IMR-90 (cell line): ENCODE data around the gene ASXL2. TPM values are rescaled to one million over a fixed set of nuclear protein-coding genes. Genes with fewer than 3 reads are reported as not detected.

Experiments
- ATAC-seq: fragments of 200-7000 bp; cut with Tn5 transposase; 2 replicates; pipeline ENCODE4 v1.9.1; 2020; ENCODE audit warnings: low read depth, mild to moderate bottlenecking, moderate library complexity
- BruUV-seq: library from RNA; stranded (reverse); fragments of 400-500 nt; replicated peaks from 2 replicates; lab custom pipeline; 2021; lab: Mats Ljungman, UMichigan
- CTCF ChIA-PET: fragments of 300-600 bp; formaldehyde crosslinking; extraction: SDS; loops from one replicate; lab custom pipeline; 2021; ENCODE audit warnings: antibody characterized with exemption; lab: Yijun Ruan, JAX
- POLR2A ChIA-PET: fragments of 300-600 bp; sonication (Branson Sonifier 250); formaldehyde crosslinking; loops from one replicate; lab custom pipeline; 2022; ENCODE audit warnings: antibody characterized with exemption; ENCODE audit not compliant: unreplicated experiment; lab: Charles Lee
- DNase-seq: peaks from one replicate; pipeline ENCODE4 v3.0.0; 2013
- H2AFZ ChIP-seq: replicated peaks from 2 replicates; pipeline ENCODE3; 2013; ENCODE audit warnings: low read length, mild to moderate bottlenecking; ENCODE audit not compliant: poor library complexity
- H2AK5ac ChIP-seq: 2 replicates; pipeline ENCODE4 v1.6.1; 2013; ENCODE audit warnings: low read depth, low read length, inconsistent platforms
- H2AK9ac ChIP-seq: replicated peaks from 2 replicates; pipeline ENCODE3; 2013; ENCODE audit warnings: mild to moderate bottlenecking, low read depth, low read length, moderate library complexity; ENCODE audit not compliant: poor library complexity
- H2BK120ac ChIP-seq: 2 replicates; pipeline ENCODE4 v1.6.1; 2013; ENCODE audit warnings: low read depth, low read length, inconsistent platforms
- H2BK15ac ChIP-seq: 3 replicates; pipeline ENCODE4 v1.6.1; 2013; ENCODE audit warnings: low read depth, low read length, inconsistent platforms
- H2BK20ac ChIP-seq: 2 replicates; pipeline ENCODE4 v1.6.1; 2013; ENCODE audit warnings: low read depth, mild to moderate bottlenecking, inconsistent platforms, low read length, moderate library complexity
- H2BK5ac ChIP-seq: 2 replicates; pipeline ENCODE4 v1.6.1; 2013; ENCODE audit warnings: mild to moderate bottlenecking, low read depth, low read length, inconsistent platforms; ENCODE audit not compliant: poor library complexity, severe bottlenecking
- H3K14ac ChIP-seq: replicated peaks from 2 replicates; pipeline ENCODE4 v1.6.1; 2013; ENCODE audit warnings: low read depth, low read length, inconsistent platforms
- H3K18ac ChIP-seq: 2 replicates; pipeline ENCODE4 v1.6.1; 2013; ENCODE audit warnings: low read depth, low read length, control low read depth
- H3K23ac ChIP-seq: 2 replicates; pipeline ENCODE4 v1.6.1; 2013; ENCODE audit warnings: low read depth, low read length, inconsistent platforms
- H3K27ac ChIP-seq: 2 replicates; pipeline ENCODE4 v1.5.1; 2013; ENCODE audit warnings: mild to moderate bottlenecking, control low read depth, low read length; ENCODE audit not compliant: insufficient read depth
- H3K27me3 ChIP-seq: 2 replicates; pipeline ENCODE4 v1.6.1; 2013; ENCODE audit warnings: low read length; ENCODE audit not compliant: control insufficient read depth, insufficient read depth
- H3K36me3 ChIP-seq: 2 replicates; pipeline ENCODE4 v1.6.1; 2013; ENCODE audit warnings: low read length, mixed read lengths; ENCODE audit not compliant: control insufficient read depth, insufficient read depth
- H3K4ac ChIP-seq: 2 replicates; pipeline ENCODE4 v1.6.1; 2013; ENCODE audit warnings: low read depth, low read length, inconsistent platforms
- H3K4me1 ChIP-seq: 2 replicates; pipeline ENCODE4 v1.6.1; 2013; ENCODE audit warnings: low read length, mixed read lengths; ENCODE audit not compliant: control insufficient read depth, insufficient read depth
- H3K4me2 ChIP-seq: 2 replicates; pipeline ENCODE4 v1.6.1; 2013; ENCODE audit warnings: low read depth, mild to moderate bottlenecking, control low read depth, low read length, moderate library complexity
- H3K4me3 ChIP-seq: 2 replicates; pipeline ENCODE4 v1.5.1; 2013; ENCODE audit warnings: low read depth, mild to moderate bottlenecking, control low read depth, low read length, moderate library complexity; ENCODE audit not compliant: insufficient read depth
- H3K56ac ChIP-seq: 2 replicates; pipeline ENCODE4 v1.6.1; 2013; ENCODE audit warnings: low read length, inconsistent platforms; ENCODE audit not compliant: insufficient read depth; ENCODE audit errors: extremely low read depth
- H3K79me1 ChIP-seq, 2 experiments: 2 replicates each; pipeline ENCODE4 v1.6.1; 2013; ENCODE audit warnings: low read length in 2 of 2, inconsistent platforms in 1 of 2, low read depth in 1 of 2
- H3K9ac ChIP-seq: 2 replicates; pipeline ENCODE4 v1.6.1; 2013; ENCODE audit warnings: low read depth, low read length, control low read depth
- H3K9me1 ChIP-seq: 2 replicates; pipeline ENCODE4 v1.6.1; 2013; ENCODE audit warnings: low read length, inconsistent platforms; ENCODE audit not compliant: insufficient read depth
- H3K9me3 ChIP-seq: 2 replicates; pipeline ENCODE4 v1.6.1; 2013; ENCODE audit warnings: low read length; ENCODE audit not compliant: control insufficient read depth, insufficient read depth
- H4K20me1 ChIP-seq: 2 replicates; pipeline ENCODE4 v1.6.1; 2013; ENCODE audit warnings: low read length, inconsistent platforms; ENCODE audit not compliant: insufficient read depth
- H4K5ac ChIP-seq: 2 replicates; pipeline ENCODE4 v1.6.1; 2013; ENCODE audit warnings: mild to moderate bottlenecking, low read depth, low read length, control low read depth
- H4K8ac ChIP-seq, 2 experiments: 2 replicates each; pipeline ENCODE4 v1.6.1; 2013; ENCODE audit warnings: low read depth in 2 of 2, low read length in 2 of 2, control low read depth in 1 of 2, inconsistent platforms in 1 of 2
- H4K91ac ChIP-seq: 2 replicates; pipeline ENCODE4 v1.6.1; 2013; ENCODE audit warnings: low read depth, low read length, inconsistent platforms; ENCODE audit not compliant: insufficient read depth
- BHLHE40 ChIP-seq: fragments of 150-350 bp; IDR thresholded peaks from 2 replicates; pipeline ENCODE4 v1.6.1; 2016; ENCODE audit warnings: mild to moderate bottlenecking, low read depth, low read length
- CEBPB ChIP-seq: IDR thresholded peaks from 2 replicates; pipeline ENCODE4 v1.6.1; 2012; ENCODE audit warnings: low read depth, low read length, improper control_type of control experiment
- CHD1 ChIP-seq: IDR thresholded peaks from 2 replicates; pipeline ENCODE4 v1.6.1; 2012; ENCODE audit warnings: low read depth, low read length, improper control_type of control experiment
- FOS ChIP-seq: fragments of 150-350 bp; IDR thresholded peaks from 2 replicates; pipeline ENCODE4 v1.6.1; 2016; ENCODE audit warnings: low read depth, low read length
- MAFK ChIP-seq: IDR thresholded peaks from 2 replicates; pipeline ENCODE4 v1.6.1; 2012; ENCODE audit warnings: low read depth, low read length, improper control_type of control experiment
- MXI1 ChIP-seq: IDR thresholded peaks from 2 replicates; pipeline ENCODE4 v1.6.1; 2012; ENCODE audit warnings: low read depth, mild to moderate bottlenecking, low read length, moderate library complexity, borderline replicate concordance
- NFE2L2 ChIP-seq: fragments of 150-350 bp; IDR thresholded peaks from 2 replicates; pipeline ENCODE4 v1.6.1; 2016; ENCODE audit warnings: low read depth, mild to moderate bottlenecking, low read length
- POLR2A ChIP-seq: IDR thresholded peaks from 2 replicates; pipeline ENCODE4 v1.6.1; 2012; ENCODE audit warnings: mild to moderate bottlenecking, low read depth, low read length
- RAD21 ChIP-seq: IDR thresholded peaks from 2 replicates; pipeline ENCODE4 v1.6.1; 2012; ENCODE audit warnings: low read length, improper control_type of control experiment
- RCOR1 ChIP-seq: IDR thresholded peaks from 2 replicates; pipeline ENCODE4 v1.6.1; 2012; ENCODE audit warnings: mild to moderate bottlenecking, low read length, improper control_type of control experiment; ENCODE audit not compliant: insufficient replicate concordance
- RFX5 ChIP-seq: IDR thresholded peaks from 2 replicates; pipeline ENCODE4 v1.8.0; 2012; ENCODE audit warnings: low read depth, mild to moderate bottlenecking, low read length, moderate library complexity
- SMC3 ChIP-seq: fragments of 150-350 bp; IDR thresholded peaks from 2 replicates; pipeline ENCODE4 v1.6.1; 2016; ENCODE audit warnings: low read depth, mild to moderate bottlenecking, antibody characterized with exemption, low read length, moderate library complexity
- WGBS, 2 experiments: methylation state at CpG; one replicate each; pipeline versions ENCODE4 v1.1.5 to v1.1.7; 2013; ENCODE audit warnings: missing lambda C conversion rate in 2 of 2; ENCODE audit not compliant: insufficient read length in 1 of 2; ENCODE audit errors: extremely low coverage in 2 of 2; 5-methylcytosine and 5-hydroxymethylcytosine counted together
- dilution Hi-C: fragments of 300-500 bp; cut with HindIII; formaldehyde crosslinking; loops from one replicate; pipeline ENCODE4 v1.14.3; 2018; ENCODE audit warnings: low sequenced_read_pairs; ENCODE audit not compliant: unreplicated experiment
- in situ Hi-C: fragments of 300-500 bp; cut with MboI; formaldehyde crosslinking; loops from 3 replicates; pipeline ENCODE4 v1.14.3; 2019; ENCODE audit warnings: low sequenced_read_pairs, inconsistent platforms, mixed read lengths
- intact Hi-C: fragments of 100-400 bp; cut with micrococcal nuclease; formaldehyde crosslinking; loops from 2 replicates; pipeline ENCODE4 v1.10.0; 2022
- polyA plus RNA-seq, 3 experiments: library from polyadenylated mRNA; depleted of rRNA; stranded (reverse); fragments of >200 nt; gene quantifications; 2 replicates each; pipeline ENCODE4 v1.2.3, GENCODE V29; 2012; ENCODE audit warnings: low replicate concordance in 1 of 3
- total RNA-seq: library from RNA; depleted of rRNA; stranded (reverse); fragments of >200 nt; gene quantifications from 2 replicates; pipeline ENCODE4 v1.2.3, GENCODE V29; 2012
- TF ChIP-seq, protein P1 (sequence below): fragments of 150-350 bp; IDR thresholded peaks from 2 replicates; pipeline ENCODE4 v1.6.1; 2016; ENCODE audit warnings: low read depth, mild to moderate bottlenecking, low read length, moderate library complexity, borderline replicate concordance
- TF ChIP-seq, protein P2 (sequence below): conservative IDR thresholded peaks from 2 replicates; pipeline ENCODE4 v1.5.1; 2012; ENCODE audit warnings: mild to moderate bottlenecking, low read depth, low read length, improper control_type of control experiment
- TF ChIP-seq, protein P3 (sequence below): fragments of 150-350 bp; IDR thresholded peaks from 2 replicates; pipeline ENCODE4 v1.6.1; 2017; ENCODE audit warnings: mild to moderate bottlenecking, antibody characterized with exemption, low read length, low read depth

The ASXL2 gene
- total and polyA plus RNA-seq, 2 of the 4 experiments (the other 2 are of a cell fraction) = 5.3 to 8.1 TPM

DNA sequence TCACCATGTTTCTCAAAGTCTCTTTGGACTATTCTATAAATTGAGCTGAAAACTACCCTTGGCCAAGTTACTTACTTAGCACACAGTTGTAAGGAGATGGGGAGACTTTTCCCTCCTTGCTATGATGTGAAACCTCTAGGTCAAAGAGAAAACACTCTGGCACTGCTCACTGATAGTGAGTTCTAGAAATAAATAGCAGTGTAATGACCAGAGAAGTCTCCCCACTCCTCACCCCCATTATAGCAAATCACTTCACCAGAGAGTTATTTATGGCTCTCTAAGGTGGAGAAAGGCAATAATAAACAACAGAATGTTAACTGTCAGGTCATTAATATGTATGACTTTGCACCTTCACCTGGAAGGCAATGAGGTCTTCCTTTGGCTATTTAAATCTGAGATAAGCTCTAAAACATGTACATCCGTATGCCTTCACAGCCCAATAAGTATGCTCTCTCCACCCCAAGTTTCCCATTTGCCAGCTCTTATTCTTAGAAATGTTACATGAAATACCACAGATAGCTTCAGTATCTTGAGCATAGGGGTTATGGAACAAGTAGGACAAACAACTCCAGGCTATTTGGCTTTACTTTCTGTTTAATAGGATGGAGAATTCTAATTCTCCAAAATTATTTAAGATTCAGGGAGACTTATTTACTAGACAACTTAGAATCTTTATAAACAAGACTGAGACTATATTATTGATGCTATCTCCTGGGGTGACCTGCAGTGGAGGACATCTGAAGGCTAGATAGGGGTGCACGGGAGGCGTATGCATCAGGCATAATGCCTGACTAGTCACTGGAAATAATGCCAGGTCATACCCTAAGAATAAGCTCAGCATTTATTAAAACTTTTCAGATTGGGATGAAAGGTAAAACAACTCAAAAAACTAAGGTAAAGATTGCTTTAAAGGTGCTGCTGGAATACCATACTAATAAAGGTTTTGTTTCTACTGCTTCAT, 139.6 kb downstream of the ASXL2 start:
- H3K27ac ChIP-seq = no peak overlapping the region
- H2AK9ac ChIP-seq = no peak overlapping the region
- no peak overlapping the region for H2BK120ac ChIP-seq
- in situ Hi-C loops = no loop called here
- intact Hi-C loops = no loop called here
- no peak overlapping the region for H3K9ac ChIP-seq
- no peak overlapping the region for H4K5ac ChIP-seq
- peaks cover 18% of the 10 kb centered on the region for H3K36me3 ChIP-seq
- H3K23ac ChIP-seq = no peak overlapping the region
- ChIA-PET POLR2A (interaction anchor here (0.5 to 0.6 kb wide), 2 partner anchors 32 to 227 kb away, joined by 5 to 10 read pairs; no protein-coding TSS in a partner anchor), CTCF (no interaction called here)
- no peaks in the 10 kb centered on the region for H4K20me1 ChIP-seq
- no peak overlapping the region for H2AFZ ChIP-seq
- no peak overlapping the region for H4K91ac ChIP-seq
- peak; percentile 35; the same call in 1 of the 2 replicates for ATAC-seq
- H2BK15ac ChIP-seq = no peak overlapping the region
- no TSS peak for BruUV-seq
- no peak overlapping the region for H3K56ac ChIP-seq
- H4K8ac ChIP-seq = no peak overlapping the region
- no peaks in the 10 kb centered on the region for H3K27me3 ChIP-seq
- no peaks in the 10 kb centered on the region for H3K9me3 ChIP-seq
- peaks cover 4% of the 10 kb centered on the region for H3K9me1 ChIP-seq
- H2BK20ac ChIP-seq = no peak overlapping the region
- no peaks in the 10 kb centered on the region for H3K4me1 ChIP-seq
- H2AK5ac ChIP-seq = no peak overlapping the region
- DNase-seq = no peak
- no peak overlapping the region for H2BK5ac ChIP-seq
- no peak overlapping the region for H3K4me3 ChIP-seq
- no CpG with 5 or more reads among the region's 3 CpGs for WGBS, 2 experiments
- no peak overlapping the region for H3K4ac ChIP-seq
- H3K18ac ChIP-seq = no peak overlapping the region
- no peak overlapping the region for H3K4me2 ChIP-seq
- dilution Hi-C loops = no loop called here
- no peaks in the 10 kb centered on the region for H3K79me1 ChIP-seq
- H3K14ac ChIP-seq = no peak overlapping the region
- TF ChIP-seq NFE2L2 (no peak), SMC3 (no peak), RFX5 (no peak), FOS (no peak), MXI1 (no peak), POLR2A (no peak), BHLHE40 (no peak), RAD21 (no peak), MAFK (no peak), CHD1 (no peak), RCOR1 (no peak), CEBPB (no peak)
- TF ChIP-seq, protein P1, sequence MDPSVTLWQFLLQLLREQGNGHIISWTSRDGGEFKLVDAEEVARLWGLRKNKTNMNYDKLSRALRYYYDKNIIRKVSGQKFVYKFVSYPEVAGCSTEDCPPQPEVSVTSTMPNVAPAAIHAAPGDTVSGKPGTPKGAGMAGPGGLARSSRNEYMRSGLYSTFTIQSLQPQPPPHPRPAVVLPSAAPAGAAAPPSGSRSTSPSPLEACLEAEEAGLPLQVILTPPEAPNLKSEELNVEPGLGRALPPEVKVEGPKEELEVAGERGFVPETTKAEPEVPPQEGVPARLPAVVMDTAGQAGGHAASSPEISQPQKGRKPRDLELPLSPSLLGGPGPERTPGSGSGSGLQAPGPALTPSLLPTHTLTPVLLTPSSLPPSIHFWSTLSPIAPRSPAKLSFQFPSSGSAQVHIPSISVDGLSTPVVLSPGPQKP = no peak
- TF ChIP-seq, protein P2, sequence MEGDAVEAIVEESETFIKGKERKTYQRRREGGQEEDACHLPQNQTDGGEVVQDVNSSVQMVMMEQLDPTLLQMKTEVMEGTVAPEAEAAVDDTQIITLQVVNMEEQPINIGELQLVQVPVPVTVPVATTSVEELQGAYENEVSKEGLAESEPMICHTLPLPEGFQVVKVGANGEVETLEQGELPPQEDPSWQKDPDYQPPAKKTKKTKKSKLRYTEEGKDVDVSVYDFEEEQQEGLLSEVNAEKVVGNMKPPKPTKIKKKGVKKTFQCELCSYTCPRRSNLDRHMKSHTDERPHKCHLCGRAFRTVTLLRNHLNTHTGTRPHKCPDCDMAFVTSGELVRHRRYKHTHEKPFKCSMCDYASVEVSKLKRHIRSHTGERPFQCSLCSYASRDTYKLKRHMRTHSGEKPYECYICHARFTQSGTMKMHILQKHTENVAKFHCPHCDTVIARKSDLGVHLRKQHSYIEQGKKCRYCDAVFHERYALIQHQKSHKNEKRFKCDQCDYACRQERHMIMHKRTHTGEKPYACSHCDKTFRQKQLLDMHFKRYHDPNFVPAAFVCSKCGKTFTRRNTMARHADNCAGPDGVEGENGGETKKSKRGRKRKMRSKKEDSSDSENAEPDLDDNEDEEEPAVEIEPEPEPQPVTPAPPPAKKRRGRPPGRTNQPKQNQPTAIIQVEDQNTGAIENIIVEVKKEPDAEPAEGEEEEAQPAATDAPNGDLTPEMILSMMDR = no peak
- TF ChIP-seq, protein P3, sequence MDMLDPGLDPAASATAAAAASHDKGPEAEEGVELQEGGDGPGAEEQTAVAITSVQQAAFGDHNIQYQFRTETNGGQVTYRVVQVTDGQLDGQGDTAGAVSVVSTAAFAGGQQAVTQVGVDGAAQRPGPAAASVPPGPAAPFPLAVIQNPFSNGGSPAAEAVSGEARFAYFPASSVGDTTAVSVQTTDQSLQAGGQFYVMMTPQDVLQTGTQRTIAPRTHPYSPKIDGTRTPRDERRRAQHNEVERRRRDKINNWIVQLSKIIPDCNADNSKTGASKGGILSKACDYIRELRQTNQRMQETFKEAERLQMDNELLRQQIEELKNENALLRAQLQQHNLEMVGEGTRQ = no peak
